T-helper 2 cell treated with Interferon-gamma antibody and Interleukin-4, amounts not matched to agents 5 μg/mL and 100 μg/mL, for 36 hours (primary cell): ENCODE measurements around the gene PTPN4.
"Not testable (repeated sequence)": the region's sequence is repeated elsewhere in the genome, so short reads cannot be mapped to it uniquely, and the experiment has no call there.

Source experiments
- DNase-seq: peaks from one replicate; pipeline ENCODE4 v3.0.0; 2021; ENCODE audit warnings: low spot score
- H3K27ac Mint-ChIP-seq: one replicate; pipeline ENCODE4 v1.8.0; 2021; ENCODE audit warnings: mild to moderate bottlenecking, mixed read lengths
- H3K27me3 Mint-ChIP-seq: one replicate; pipeline ENCODE4 v1.8.0; 2021; ENCODE audit warnings: low read depth, mixed read lengths
- H3K36me3 Mint-ChIP-seq: one replicate; pipeline ENCODE4 v1.8.0; 2021; ENCODE audit warnings: low read depth, mixed read lengths
- H3K4me1 Mint-ChIP-seq: one replicate; pipeline ENCODE4 v1.8.0; 2021; ENCODE audit warnings: low read depth, mixed read lengths
- H3K4me3 Mint-ChIP-seq: one replicate; pipeline ENCODE4 v1.8.0; 2022; ENCODE audit warnings: mild to moderate bottlenecking, moderate library complexity, mixed read lengths
- H3K9me3 Mint-ChIP-seq: one replicate; pipeline ENCODE4 v1.8.0; 2021; ENCODE audit warnings: mixed read lengths

The PTPN4 gene

DNA sequence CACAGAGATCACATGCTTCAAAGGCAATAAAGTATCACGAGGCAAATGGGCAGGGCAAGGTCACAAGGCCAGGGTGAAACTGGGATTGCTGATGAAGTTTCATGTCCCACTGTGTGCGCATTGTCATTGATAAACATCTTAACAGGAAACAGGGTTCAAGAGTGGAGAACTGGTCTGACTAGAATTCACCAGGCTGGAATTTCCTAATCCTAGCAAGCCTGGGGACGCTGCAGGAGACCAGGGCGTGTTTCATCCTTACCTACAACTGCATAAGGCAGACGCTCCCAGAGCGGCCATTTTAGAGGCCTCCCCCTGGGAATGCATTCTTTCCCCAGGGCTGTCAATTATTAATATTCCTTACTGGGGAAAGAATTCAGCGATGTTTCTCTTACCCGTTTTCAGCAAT is 33.2 kb downstream of the PTPN4 start:
- DNase-seq, result no peak
- Mint-ChIP-seq H3K27ac (no peak overlapping the region), H3K4me3 (no peak overlapping the region), H3K27me3 (no peaks in the 10 kb centered on the region), H3K36me3 (peaks cover 48% of the 10 kb centered on the region), H3K4me1 (no peaks in the 10 kb centered on the region), H3K9me3 (peaks cover 40% of the 10 kb centered on the region)

DNA sequence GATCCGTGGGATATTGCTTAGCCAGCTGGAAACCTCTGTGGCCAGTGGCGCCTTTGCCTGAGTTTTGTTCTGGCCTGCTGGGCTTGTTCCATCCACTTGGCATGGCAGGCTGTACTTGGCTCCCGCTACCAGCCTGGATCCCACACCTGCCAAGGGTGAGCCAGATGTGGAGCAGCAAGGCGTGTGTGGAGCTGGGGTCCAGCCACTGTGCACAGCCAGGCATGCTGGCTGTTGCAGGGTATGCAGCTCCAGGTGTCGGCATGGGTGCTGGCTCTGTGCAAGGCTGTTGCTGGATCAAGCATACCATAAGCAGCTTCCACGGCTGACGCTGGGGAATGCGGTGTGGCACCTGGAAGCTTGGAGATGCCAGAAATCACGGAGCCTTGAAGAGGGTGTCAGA is 34.5 kb downstream of the PTPN4 start:
- DNase-seq, result no peak
- Mint-ChIP-seq H3K36me3 (peaks cover 40% of the 10 kb centered on the region), H3K4me1 (no peaks in the 10 kb centered on the region), H3K27ac (no peak overlapping the region), H3K4me3 (no peak overlapping the region), H3K9me3 (peaks cover 38% of the 10 kb centered on the region), H3K27me3 (no peaks in the 10 kb centered on the region)

DNA sequence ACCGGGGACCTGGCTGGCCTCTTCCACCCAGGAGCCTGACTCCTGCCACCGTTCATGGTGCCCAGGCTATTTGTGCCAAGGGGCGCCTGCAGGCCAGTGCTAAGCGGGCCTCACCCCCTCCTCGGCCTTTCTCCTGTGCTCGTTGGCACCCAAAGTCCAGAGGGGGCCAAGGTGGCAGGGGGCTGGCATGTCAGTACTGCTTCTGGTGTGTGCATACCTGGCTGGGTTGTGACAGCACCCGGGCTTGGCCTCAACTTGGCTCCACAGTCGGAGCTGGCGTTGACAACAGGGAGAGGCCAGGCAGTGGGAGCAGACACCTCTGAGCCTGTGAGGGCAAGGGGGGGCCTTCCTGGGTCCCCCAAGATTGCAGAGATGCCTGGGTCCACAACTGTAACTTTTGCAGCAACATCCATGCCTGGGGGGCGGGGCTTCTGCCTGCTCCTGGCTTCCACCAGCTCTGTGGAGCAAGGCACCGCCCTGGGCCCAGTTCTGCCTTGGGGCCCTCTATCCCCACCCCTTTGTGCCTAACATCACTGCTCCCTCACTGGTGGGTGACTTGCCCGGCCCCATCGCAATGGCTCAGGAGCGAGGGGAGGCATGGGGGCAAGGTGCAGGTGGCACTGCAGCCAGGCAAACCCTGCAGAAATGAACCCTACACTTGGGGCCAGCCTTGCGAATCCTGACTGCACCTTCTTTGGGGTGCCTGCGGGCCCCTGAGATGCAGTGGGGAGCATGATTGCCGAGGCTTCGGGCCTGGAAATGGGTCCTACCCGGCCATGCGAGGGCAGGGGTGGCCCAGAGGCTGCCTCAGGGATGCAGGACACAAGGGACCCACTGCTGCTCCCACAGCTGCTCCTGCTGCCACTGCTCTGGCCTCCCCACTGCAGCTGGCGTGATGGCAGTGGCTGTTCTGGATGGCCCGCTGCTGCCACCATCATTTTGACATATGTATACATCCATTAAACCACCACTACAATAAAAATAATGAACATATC is 35.9 kb downstream of the PTPN4 start:
- Mint-ChIP-seq H3K27ac (no peak overlapping the region), H3K27me3 (no peaks in the 10 kb centered on the region), H3K4me3 (no peak overlapping the region), H3K9me3 (peaks cover 27% of the 10 kb centered on the region), H3K4me1 (peaks cover 1% of the 10 kb centered on the region), H3K36me3 (peaks cover 32% of the 10 kb centered on the region)
- DNase-seq, result no peak

DNA sequence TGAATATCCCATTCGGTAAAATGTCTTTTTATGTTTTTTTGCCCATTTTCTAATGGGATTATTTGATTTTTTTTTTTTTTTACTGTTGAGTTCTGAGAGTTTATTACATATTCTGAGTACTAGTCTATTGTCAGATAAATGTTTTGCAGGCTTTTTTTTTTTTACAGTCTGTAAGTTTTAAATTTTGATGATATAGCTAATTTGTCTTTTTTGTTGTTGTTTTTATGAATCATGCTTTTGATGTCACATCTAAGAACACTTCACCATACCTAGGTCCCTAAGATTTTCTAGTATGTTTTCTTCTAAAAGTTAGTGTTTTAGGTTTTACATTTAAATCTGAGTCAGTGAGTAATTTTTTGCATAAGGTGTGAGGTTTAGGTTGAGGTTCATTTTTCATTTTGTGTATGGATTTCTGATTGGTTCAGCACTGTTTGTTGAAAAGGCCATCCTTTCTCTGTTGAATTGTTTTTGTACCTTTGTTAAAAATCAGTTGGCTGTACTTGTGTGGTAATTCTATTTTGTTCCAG is 40.7 kb downstream of the PTPN4 start:
- Mint-ChIP-seq H3K4me3 (no peak overlapping the region), H3K9me3 (peaks cover 10% of the 10 kb centered on the region), H3K4me1 (peaks cover 18% of the 10 kb centered on the region), H3K27me3 (no peaks in the 10 kb centered on the region), H3K36me3 (peaks cover 11% of the 10 kb centered on the region), H3K27ac (no peak overlapping the region)
- DNase-seq, result no peak

DNA sequence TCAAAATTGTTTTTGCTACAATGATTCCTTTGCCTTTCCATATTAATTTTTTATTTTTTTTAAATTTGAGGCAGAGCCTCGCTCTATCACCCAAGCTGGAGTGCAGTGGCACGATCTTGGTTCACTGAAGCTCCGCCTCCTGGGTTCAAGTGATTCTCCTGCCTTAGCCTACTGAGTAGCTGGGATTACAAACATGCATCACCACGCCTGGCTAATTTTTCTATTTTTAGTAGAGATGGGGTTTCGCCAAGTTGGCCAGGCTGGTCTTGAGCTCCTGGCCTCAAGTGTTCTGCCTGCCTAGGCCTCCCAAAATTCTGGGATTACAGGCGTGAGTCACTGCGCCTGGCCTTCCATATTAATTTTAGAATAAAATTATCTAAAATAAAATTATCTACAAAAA is 41.3 kb downstream of the PTPN4 start:
- Mint-ChIP-seq H3K36me3 (peaks cover 16% of the 10 kb centered on the region), H3K4me3 (no peak overlapping the region), H3K4me1 (peaks cover 18% of the 10 kb centered on the region), H3K27me3 (no peaks in the 10 kb centered on the region), H3K9me3 (peaks cover 16% of the 10 kb centered on the region), H3K27ac (no peak overlapping the region)
- DNase-seq, result no peak

DNA sequence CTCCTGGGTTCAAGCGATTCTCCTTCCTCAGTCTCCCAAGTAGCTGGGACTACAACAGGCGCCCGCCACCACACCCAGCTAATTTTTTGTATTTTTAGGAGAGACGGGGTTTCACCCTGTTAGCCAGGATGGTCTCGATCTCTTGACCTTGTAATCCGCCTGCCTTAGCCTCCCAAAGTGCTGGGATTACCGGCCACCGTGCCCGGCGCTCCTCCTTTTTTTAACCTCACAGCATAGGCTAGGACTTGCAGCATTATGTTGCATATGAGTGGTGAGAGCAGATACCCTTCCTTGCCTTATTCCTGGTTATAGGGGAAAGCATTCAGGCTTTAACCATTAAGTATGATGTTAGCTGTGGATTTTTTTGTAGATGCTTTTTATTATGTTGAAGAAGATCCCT is 42.3 kb downstream of the PTPN4 start:
- not testable (repeated sequence) for DNase-seq, H3K27ac Mint-ChIP-seq, H3K27me3 Mint-ChIP-seq, H3K4me3 Mint-ChIP-seq
- H3K36me3 Mint-ChIP-seq, result peaks cover 15% of the 10 kb centered on the region
- H3K9me3 Mint-ChIP-seq, result peaks cover 17% of the 10 kb centered on the region
- H3K4me1 Mint-ChIP-seq, result peaks cover 21% of the 10 kb centered on the region

DNA sequence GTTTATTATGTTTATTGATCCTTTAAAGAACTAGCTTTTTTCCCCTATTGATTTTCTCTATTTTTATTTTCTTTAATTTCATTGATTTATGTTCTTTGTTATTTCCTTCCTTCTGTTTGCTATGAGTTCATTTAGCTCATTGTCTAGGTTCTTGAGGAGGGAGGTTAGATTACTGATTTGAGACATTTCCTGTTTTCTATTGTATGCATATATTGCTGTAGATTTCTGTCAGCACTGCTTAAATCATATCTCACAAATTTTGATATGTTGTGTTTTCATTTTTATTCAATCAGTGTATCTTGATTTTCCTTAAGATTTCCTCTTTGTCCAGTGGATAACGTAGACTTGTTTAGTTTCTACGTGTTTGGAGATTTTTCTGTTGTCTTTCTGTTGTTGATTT is 43.4 kb downstream of the PTPN4 start:
- no peak overlapping the region for H3K27ac Mint-ChIP-seq
- peaks cover 17% of the 10 kb centered on the region for H3K9me3 Mint-ChIP-seq
- H3K27me3 Mint-ChIP-seq, result no peaks in the 10 kb centered on the region
- peaks cover 15% of the 10 kb centered on the region for H3K36me3 Mint-ChIP-seq
- H3K4me3 Mint-ChIP-seq, result no peak overlapping the region
- no peak for DNase-seq
- peaks cover 21% of the 10 kb centered on the region for H3K4me1 Mint-ChIP-seq

DNA sequence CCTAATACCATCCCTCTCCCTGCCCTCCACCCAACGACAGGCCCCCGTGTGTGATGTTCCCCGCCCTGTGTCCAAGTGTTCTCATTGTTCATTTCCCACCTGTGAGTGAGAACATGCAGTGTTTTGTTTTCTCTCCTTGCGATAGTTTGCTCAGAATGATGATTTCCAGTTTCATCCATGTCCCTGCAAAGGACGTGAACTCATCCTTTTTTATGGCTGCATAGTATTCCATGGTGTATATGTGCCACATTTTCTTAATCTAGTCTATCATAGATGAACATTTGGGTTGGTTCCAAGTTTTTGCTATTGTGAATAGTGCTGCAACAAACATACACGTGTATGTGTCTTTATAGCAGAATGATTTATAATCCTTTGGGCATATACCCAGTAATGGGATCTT is 44.7 kb downstream of the PTPN4 start:
- not testable (repeated sequence) for H3K27ac Mint-ChIP-seq, DNase-seq, H3K27me3 Mint-ChIP-seq, H3K4me3 Mint-ChIP-seq
- peaks cover 24% of the 10 kb centered on the region for H3K4me1 Mint-ChIP-seq
- H3K9me3 Mint-ChIP-seq, result peaks cover 17% of the 10 kb centered on the region
- peaks cover 15% of the 10 kb centered on the region for H3K36me3 Mint-ChIP-seq

DNA sequence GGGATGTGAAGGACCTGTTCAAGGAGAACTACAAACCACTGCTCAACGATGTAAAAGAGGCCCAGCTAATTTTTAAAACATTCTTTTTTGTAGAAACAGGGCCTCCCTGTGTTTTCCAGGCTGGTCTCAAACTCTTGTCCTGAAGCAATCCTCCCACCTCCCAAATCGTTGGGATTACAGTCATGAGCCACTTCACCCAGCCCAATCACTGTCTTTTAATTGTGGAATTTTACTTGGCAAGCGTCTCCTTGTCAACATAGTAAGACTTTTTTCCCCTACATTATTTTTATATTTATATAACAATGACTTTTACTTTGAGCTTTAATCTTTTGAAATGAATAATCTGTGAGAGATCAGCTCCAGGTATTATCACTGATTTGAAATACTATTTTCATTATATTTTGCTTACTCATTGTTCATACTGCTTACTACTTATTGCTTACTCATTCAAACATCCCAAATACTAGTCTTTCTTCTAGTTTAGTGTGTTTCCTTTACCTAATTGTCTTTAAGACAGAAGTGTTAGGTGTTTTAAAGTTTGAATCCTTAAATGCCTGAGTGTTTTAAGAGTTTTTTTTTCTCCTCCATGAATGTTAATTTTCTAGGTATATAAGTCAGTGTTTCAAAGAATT is 48.9 kb downstream of the PTPN4 start:
- Mint-ChIP-seq H3K4me1 (peaks cover 9% of the 10 kb centered on the region), H3K27ac (no peak overlapping the region), H3K9me3 (peaks cover 17% of the 10 kb centered on the region), H3K4me3 (no peak overlapping the region), H3K27me3 (no peaks in the 10 kb centered on the region), H3K36me3 (peaks cover 27% of the 10 kb centered on the region)
- no peak for DNase-seq

DNA sequence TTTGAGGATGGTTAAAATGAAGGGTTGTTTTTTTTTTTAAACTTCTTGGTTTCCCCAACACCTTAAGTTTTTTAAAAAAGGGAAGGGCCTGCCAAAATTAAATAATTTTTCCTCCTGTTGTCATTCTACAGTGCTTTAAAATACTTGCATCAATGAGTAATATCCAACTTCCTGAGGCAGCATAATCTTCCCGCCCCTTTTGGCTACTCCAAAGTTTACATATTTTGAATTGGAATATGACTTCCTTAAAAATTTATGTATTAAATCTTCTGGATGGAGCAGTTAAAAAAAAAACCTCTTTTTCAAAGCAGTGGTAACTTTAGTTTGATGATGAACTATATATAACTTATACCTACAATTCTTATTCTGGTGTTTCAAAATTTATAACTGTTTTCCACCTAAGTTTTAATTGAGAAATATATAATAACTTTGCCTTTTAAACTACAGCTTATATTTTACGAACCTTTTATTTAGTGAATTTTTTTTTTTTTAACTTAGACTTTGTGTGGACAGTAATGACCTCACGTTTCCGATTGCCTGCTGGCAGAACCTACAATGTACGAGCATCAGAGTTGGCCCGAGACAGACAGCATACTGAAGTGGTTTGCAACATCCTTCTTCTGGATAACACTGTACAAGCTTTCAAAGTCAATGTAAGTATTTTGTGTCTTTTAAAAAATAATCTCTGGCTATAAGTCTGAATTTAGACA is 49.8 kb downstream of the PTPN4 start:
- DNase-seq, result no peak
- Mint-ChIP-seq H3K4me1 (peaks cover 6% of the 10 kb centered on the region), H3K9me3 (peaks cover 14% of the 10 kb centered on the region), H3K4me3 (no peak overlapping the region), H3K27ac (no peak overlapping the region), H3K36me3 (peaks cover 26% of the 10 kb centered on the region), H3K27me3 (no peaks in the 10 kb centered on the region)

DNA sequence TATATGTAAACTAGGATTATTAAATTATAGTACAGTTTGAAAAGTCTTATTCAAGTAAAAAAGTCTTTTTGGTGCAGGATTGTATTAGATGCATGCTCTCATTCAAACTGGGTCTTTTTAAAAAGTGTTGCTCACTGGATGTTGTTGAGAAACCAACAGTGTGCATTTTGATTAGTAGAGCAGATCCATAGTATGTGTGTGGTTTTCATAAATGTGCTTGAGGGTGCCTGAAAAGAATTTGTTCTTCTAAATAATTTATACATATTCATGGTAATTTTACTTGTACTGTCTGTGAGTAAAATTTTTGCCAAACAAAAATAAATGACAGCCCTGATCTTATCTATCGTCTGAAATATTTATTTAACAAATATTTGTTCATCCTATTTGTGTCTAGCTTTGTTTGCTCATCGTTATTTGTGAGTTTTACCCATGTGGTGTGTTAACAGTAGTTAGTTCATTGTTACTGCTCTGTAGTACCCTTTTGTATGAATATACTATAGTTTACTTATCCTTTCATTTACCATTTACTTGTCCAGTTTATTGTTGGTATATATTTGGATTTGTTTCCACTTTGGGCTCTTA is 50.4 kb downstream of the PTPN4 start:
- H3K27me3 Mint-ChIP-seq, result no peaks in the 10 kb centered on the region
- peaks cover 6% of the 10 kb centered on the region for H3K4me1 Mint-ChIP-seq
- no peak overlapping the region for H3K4me3 Mint-ChIP-seq
- DNase-seq, result no peak
- H3K27ac Mint-ChIP-seq, result no peak overlapping the region
- H3K9me3 Mint-ChIP-seq, result peaks cover 9% of the 10 kb centered on the region
- peaks cover 23% of the 10 kb centered on the region for H3K36me3 Mint-ChIP-seq

DNA sequence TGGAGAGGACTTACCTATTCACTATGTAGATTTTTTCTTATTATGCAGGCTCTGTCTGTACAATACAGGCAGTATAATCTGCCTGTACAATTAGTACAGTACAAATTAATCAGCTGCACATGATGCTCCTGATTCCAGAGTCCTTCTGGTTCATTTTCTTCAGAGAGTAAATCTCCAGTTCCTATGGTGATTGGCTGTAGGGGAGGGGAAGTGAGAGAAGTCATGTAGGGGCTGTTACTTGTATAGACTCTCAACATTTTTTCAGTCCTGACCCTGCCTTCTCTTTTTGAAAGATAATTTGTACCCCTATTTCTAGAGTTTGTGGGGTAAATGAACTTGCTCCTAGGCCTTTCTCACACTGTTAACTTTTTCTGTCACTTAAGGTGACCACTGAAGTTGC is 54.5 kb downstream of the PTPN4 start:
- no peak overlapping the region for H3K27ac Mint-ChIP-seq
- no peak for DNase-seq
- no peaks in the 10 kb centered on the region for H3K27me3 Mint-ChIP-seq
- peaks cover 3% of the 10 kb centered on the region for H3K4me1 Mint-ChIP-seq
- peaks cover 16% of the 10 kb centered on the region for H3K9me3 Mint-ChIP-seq
- H3K36me3 Mint-ChIP-seq, result peaks cover 35% of the 10 kb centered on the region
- no peak overlapping the region for H3K4me3 Mint-ChIP-seq

DNA sequence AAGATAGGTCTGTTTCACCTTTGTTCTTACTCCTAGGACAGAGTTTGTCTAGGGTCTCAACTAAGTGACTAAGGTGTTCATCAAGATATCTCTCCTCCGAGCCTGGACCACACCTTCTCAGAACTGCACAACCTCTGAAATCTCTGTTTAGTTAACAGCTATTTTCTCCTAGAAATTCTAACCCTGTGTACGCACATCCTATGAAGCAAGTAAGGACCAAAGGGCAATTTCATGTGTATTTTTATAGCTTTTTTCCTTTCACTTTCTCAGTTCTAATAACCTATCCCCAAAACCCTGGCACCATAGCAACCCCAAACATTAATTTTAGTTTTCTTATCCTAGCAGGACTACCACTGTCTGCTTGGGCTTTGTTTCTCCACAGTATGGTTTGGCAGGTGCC is 59.1 kb downstream of the PTPN4 start:
- Mint-ChIP-seq H3K4me1 (peaks cover 15% of the 10 kb centered on the region), H3K27ac (no peak overlapping the region), H3K9me3 (peaks cover 16% of the 10 kb centered on the region), H3K36me3 (peaks cover 23% of the 10 kb centered on the region), H3K4me3 (no peak overlapping the region), H3K27me3 (no peaks in the 10 kb centered on the region)
- DNase-seq, result no peak
